ENCODE data around the gene MAGED2. TPM values are rescaled to one million over a fixed set of nuclear protein-coding genes. Genes with fewer than 3 reads are reported as not detected.

Gene MAGED2
- total and polyA plus RNA-seq, 2 donors from 2014 or later = 185 to 285 TPM

- Histone ChIP-seq H3K4me3 (ENCODE audit: low read length in 3 of 3) (peak overlapping the region; percentile 81 to 98 (median 87)), H3K9ac (ENCODE audit: low read length in 3 of 3) (peak overlapping the region in 2 of 3 donors; percentile 62 to 97), H3K27me3 (ENCODE audit: control insufficient read depth, insufficient read depth, low read length) (no peaks in the 10 kb centered on the region), H3K36me3 (ENCODE audit: control insufficient read depth in 2 of 3, insufficient read depth in 3 of 3, low read length in 3 of 3) (peaks cover 17 to 29% (median 25%) of the 10 kb centered on the region in 3 donors), H3K4me1 (ENCODE audit: control insufficient read depth in 2 of 3, insufficient read depth in 2 of 3, low read depth in 1 of 3, low read length in 3 of 3) (peaks cover 0 to 10% (median 0%) of the 10 kb centered on the region in 3 donors), H3K9me3 (ENCODE audit: control insufficient read depth in 2 of 3, insufficient read depth in 1 of 3, low read length in 3 of 3) (no peaks in the 10 kb centered on the region), H3K27ac (ENCODE audit: low read depth in 2 of 2, low read length in 2 of 2) (peak overlapping the region; percentile 93 to 94)
- no peak for FAIRE-seq
- peak; percentile 97 to 98 (median 98) for DNase-seq
- intact Hi-C loops (cut with DNase I) = no loop called here
- no peak for TF ChIP-seq CTCF (IDR thresholded peaks at IDR 0.05; ENCODE audit: borderline replicate concordance, extremely low read depth, insufficient read depth)
Observed at GRCh38 chrX:54808605-54809483, 1.3 kb downstream of the MAGED2 start.

- Histone ChIP-seq H3K27ac (ENCODE audit: low read depth in 2 of 2, low read length in 2 of 2) (no peak overlapping the region), H3K4me1 (ENCODE audit: control insufficient read depth in 2 of 3, insufficient read depth in 2 of 3, low read depth in 1 of 3, low read length in 3 of 3) (peaks cover 0 to 10% (median 0%) of the 10 kb centered on the region in 3 donors), H3K9ac (ENCODE audit: low read length in 3 of 3) (no peak overlapping the region), H3K9me3 (ENCODE audit: control insufficient read depth in 2 of 3, insufficient read depth in 1 of 3, low read length in 3 of 3) (no peaks in the 10 kb centered on the region), H3K27me3 (ENCODE audit: control insufficient read depth, insufficient read depth, low read length) (no peaks in the 10 kb centered on the region), H3K4me3 (ENCODE audit: low read length in 3 of 3) (no peak overlapping the region), H3K36me3 (ENCODE audit: control insufficient read depth in 2 of 3, insufficient read depth in 3 of 3, low read length in 3 of 3) (peaks cover 17 to 45% (median 33%) of the 10 kb centered on the region in 3 donors)
- no peak for DNase-seq
- TF ChIP-seq CTCF (IDR thresholded peaks at IDR 0.05; ENCODE audit: borderline replicate concordance, extremely low read depth, insufficient read depth) = no peak
- no peak for FAIRE-seq
- intact Hi-C loops (cut with DNase I) = no loop called here
Observed at GRCh38 chrX:54810532-54810931, 3.0 kb downstream of the MAGED2 start.

- Histone ChIP-seq H3K4me3 (ENCODE audit: low read length in 3 of 3) (no peak overlapping the region), H3K36me3 (ENCODE audit: control insufficient read depth in 2 of 3, insufficient read depth in 3 of 3, low read length in 3 of 3) (peaks cover 17 to 45% (median 33%) of the 10 kb centered on the region in 3 donors), H3K27me3 (ENCODE audit: control insufficient read depth, insufficient read depth, low read length) (no peaks in the 10 kb centered on the region), H3K9ac (ENCODE audit: low read length in 3 of 3) (no peak overlapping the region), H3K9me3 (ENCODE audit: control insufficient read depth in 2 of 3, insufficient read depth in 1 of 3, low read length in 3 of 3) (no peaks in the 10 kb centered on the region), H3K27ac (ENCODE audit: low read depth in 2 of 2, low read length in 2 of 2) (no peak overlapping the region), H3K4me1 (ENCODE audit: control insufficient read depth in 2 of 3, insufficient read depth in 2 of 3, low read depth in 1 of 3, low read length in 3 of 3) (peaks cover 0 to 10% (median 0%) of the 10 kb centered on the region in 3 donors)
- no peak for FAIRE-seq
- intact Hi-C loops (cut with DNase I) = no loop called here
- no peak for DNase-seq
- TF ChIP-seq CTCF (IDR thresholded peaks at IDR 0.05; ENCODE audit: borderline replicate concordance, extremely low read depth, insufficient read depth) = no peak
Observed at GRCh38 chrX:54811301-54811885, 3.8 kb downstream of the MAGED2 start.

Data from kidney (tissue), 14 donors.